GM21723 (cell line): Measurements from ENCODE around the gene PLEKHJ1.

Experiments used
- ATAC-seq: cut with Tn5 transposase; IDR thresholded peaks from one replicate; pipeline ENCODE4 v1.9.1; 2021; ENCODE audit warnings: mild to moderate bottlenecking, moderate library complexity; ENCODE audit not compliant: unreplicated experiment

The PLEKHJ1 gene

DNA sequence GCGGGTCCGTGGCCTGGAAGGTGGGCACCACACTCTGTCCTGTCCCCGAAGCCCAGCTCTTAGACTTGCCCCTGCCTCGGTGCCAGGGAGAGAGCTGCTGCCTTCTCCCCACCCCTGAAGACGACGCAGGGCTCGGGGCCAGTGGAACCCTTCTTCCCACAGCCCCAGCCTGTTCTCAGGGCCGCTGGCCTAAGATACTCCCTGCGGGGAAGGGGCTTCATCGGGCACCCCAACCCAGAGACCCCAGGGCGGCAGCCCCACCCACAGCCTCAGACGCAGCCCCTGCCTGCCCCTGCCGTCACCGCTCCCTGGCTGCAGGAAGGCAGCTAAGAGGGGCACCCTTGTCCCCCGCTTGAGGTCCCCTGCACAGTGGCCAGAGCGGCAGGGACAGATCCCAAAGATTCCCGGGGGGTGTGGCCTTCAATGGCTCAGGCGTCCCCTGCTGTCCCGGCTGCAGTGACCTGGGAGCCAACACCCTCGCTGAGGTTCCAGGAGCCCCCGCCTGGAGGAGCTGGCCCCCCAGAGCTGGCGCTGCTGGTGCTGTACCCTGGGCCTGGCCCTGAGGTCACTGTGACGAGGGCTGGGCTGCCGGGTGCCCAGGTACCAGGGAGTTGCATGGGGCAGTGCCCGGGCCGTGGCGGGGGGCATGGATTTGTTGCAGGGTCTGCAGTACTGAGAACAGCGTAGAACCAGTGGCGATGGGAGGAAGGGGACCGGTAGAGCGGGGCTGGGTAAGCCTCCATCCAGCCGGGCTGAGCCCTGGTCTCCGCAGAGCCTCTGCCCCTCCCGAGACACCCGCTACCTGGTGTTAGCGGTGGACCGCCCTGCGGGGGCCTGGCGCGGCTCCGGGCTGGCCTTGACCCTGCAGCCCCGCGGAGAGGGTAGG lies 14.0 kb upstream of the PLEKHJ1 start:
- no peak for ATAC-seq

DNA sequence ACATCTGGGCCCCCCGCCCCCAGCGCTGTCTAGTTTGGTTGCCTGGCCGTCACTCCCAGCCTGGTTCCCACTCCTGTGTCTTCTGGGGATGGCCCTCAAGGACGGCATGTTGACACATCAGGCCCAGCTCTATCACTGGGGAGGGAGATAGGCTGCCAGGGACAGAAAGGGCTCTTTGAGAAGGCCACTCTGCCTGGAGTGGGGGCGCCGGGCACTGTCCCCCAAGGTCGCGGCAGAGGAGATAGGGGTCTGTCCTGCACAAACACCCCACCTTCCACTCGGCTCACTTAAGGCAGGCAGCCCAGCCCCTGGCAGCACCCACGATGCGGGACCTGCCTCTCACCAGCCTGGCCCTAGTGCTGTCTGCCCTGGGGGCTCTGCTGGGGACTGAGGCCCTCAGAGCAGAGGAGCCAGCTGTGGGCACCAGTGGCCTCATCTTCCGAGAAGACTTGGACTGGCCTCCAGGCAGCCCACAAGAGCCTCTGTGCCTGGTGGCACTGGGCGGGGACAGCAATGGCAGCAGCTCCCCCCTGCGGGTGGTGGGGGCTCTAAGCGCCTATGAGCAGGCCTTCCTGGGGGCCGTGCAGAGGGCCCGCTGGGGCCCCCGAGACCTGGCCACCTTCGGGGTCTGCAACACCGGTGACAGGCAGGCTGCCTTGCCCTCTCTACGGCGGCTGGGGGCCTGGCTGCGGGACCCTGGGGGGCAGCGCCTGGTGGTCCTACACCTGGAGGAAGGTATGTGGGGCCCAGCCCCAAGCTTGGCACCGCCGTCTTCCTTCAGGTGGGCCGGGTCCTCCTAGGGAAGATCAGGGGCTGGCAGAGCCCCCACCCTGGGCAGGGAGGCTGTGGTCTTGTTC lies 13.1 kb upstream of the PLEKHJ1 start, which contains the start of gene AMH:
Gene AMH (plus strand): TSS at position 314 of the 857 bp plus-strand sequence. CDS start 10 bp downstream, at position 324.
- no peak for ATAC-seq

DNA sequence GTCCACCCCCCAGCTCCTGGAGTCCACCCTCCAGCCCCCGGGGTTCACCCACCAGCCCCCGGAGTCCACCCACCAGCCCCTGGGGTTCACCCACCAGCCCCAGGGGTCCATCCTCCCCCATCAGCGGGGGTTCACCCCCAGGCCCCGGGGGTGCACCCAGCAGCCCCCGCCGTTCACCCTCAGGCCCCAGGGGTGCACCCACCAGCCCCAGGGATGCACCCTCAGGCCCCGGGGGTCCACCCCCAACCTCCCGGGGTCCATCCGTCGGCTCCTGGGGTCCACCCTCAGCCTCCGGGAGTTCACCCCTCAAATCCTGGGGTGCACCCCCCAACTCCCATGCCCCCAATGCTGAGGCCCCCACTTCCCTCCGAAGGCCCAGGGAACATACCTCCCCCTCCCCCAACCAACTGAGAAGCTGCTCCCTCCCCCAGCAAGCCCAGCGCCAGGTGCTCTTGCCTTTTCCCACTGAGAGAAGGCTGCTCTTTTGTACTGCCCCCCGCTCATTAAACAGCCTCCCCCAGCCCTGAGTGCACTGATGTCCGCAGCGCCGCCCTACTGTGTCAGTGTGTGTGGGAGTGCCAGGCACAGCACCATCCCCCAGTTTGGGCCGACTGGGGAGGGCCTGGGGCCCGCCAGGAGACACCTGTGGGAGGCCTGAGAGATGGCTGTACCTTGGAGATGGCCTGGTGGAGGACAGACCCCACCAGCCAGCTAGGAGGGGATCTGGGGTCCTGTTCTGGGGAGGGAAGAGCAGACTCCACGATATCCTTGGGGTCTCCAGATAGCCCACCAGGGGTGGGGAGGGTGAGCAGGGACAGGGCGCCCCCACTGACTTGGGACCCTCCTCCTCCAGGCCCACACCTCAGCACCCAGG lies 12.2 kb upstream of the PLEKHJ1 start:
- ATAC-seq, result no peak

DNA sequence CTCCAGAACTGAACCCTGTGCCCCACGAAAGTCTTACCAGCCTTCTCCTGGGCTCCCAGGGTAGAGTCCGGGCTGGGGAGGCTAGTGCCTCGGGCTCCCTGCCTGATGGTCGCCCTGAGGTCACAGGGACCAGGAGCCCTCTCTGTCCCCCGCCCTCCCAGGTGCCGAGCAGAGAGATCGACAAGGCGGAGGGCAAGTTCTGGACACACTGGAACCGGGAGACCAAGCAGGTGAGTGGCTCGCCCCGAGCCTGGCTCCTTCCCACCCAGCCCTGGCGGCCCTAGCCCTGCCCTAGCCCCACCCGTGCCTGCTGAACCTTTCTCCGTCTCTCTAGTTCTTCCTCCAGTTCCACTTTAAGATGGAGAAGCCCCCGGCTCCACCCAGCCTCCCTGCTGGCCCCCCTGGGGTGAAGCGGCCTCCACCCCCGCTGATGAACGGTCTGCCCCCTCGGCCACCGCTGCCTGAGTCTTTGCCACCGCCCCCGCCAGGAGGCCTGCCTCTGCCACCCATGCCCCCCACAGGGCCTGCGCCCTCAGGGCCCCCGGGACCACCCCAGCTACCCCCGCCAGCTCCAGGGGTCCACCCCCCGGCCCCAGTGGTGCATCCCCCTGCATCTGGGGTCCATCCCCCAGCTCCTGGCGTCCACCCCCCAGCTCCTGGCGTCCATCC lies 11.4 kb upstream of the PLEKHJ1 start:
- ATAC-seq, result no peak

DNA sequence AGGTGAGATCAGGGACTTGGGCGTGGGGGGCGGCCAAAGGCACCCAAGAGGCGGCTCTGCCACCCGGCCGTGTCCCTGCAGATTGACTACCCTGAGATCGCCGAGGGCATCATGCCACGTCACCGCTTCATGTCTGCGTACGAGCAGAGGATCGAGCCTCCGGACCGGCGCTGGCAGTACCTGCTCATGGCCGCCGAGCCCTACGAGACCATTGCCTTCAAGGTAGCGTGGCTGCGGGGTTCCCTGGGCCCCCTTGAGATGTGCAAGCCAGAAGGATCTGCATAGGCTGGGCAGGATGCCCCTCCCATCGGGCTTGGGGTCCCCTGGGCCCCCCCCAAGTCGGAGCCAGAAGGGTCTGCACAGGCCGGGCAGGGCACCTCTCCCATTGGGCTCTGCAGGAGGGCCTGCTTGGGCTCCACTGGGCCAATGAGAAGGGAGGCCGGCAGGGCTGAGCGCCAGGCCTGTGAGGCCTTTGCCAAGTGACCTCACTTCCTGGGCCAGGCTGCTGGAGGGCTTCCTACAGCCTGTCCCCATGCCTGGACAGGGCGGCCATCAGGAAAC lies 10.8 kb upstream of the PLEKHJ1 start:
- ATAC-seq, result no peak

DNA sequence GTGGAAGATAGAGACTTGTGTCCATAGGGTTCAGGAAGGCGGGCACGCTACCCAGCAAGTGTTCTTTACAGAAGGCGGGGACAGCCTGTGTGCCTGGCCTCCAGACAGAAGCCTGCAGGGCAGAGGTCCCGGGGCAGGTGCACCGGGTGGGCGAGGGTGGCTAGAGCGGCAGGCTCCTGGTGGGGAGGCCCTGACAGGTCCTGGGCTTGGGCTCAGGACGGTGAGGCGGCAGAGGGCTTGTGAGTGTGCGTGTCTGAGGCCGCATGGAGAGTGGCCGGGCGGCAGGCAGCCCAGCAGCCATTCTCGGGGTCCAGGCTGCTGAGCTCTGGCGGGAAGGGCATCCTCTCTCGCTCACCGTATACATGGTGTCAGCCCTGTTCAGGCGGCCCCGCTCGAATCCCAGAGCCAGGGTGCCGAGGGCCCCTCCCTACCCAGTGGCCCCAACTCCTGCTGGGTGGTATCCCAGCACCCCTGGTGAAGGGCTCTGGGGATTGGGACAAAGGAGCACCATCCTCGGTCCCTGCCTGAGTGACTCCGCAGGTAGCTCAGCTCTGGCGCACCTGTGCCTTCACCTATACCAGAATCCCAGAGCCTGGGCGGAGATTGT lies 10.0 kb upstream of the PLEKHJ1 start:
- ATAC-seq, result no peak

DNA sequence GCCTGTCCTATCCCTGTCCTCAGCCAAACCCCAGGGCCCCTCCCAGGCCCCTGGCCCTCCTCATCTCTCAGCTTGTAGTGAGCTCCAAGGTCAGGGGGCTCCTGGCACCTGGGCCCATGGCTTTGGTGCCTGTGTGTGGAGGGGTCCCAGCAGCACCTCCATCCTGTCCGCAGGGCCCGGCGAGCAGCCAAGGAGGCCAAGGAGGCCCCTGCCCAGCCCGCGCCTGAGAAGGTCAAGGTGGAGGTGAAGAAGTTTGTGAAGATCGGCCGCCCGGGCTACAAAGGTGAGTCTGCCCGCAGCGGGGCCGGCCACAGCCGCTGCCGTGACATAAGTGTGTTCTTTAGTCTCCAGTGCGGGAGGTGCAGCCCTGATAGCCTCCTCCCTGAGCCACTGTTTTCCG lies 9.1 kb upstream of the PLEKHJ1 start:
- no peak for ATAC-seq

DNA sequence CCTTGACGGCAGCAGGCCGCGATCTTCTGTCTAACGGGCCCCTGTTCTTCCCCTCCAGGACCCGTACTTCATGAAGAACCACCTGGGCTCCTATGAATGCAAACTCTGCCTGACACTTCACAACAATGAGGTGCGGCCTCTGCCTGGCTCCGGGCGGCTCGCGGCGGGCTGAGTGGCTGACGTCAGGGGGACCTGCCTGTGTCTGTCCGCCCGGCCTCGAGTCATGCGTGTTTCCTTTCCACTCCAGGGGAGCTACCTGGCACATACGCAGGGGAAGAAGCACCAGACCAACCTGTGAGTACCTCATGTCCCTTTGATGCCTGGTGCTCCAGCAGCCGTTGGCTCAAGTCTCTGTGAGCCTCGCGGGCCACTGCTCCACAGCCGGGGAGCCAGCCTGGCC lies 8.4 kb upstream of the PLEKHJ1 start:
- ATAC-seq, result no peak

DNA sequence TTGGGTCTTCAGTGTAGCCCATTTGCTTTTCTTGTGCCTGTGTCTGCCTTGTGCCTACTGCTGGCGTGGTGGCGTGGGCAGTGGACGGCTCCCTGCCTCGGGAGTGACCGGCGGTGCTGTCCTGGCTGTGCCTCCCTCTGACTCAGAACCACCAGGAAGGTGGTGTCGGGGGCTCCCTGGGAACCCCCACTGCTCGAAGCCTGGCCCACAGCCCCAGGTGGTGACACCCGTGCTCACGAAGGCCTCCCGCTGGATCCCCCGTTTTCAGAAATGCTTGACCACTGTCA lies 7.9 kb upstream of the PLEKHJ1 start:
- no peak for ATAC-seq

DNA sequence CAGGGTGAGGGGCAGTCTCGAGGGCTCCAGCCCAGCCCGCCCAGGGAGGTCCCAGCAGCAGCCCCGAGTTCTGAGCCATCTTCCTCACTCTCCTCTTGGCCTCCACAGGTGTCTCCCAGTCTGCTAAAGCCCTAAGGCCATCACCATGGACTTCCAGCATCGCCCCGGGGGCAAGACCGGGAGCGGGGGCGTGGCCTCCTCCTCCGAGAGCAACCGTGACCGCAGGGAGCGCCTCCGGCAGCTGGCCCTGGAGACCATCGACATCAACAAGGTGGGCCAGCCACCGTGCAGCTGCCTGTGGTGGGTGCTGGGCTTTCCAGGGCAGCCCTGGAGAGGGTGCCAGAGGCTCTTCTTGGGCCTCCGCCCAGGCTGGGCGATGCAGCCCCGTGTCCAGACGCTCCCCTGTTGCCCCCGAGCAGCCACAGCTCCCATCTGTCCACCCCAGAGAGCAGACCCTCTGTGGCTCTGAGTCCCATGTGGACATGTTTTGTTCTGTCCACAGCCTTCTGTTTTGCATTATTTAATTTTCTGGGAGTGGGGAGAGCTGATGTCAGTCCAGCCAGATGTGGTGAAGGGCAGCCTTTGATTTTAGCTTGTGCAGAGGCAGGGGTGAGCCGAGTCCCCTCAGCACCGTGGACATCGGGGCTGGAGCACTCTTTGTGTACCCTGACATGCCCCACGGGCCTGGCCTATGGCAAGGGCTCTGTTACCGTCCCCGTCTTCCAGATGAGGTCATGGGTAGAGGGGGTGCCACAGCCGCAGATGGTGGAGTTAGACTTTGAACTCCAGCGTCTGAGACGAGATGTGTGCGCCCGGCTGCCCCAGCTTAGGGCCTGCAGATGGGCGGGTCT lies 7.4 kb upstream of the PLEKHJ1 start:
- no peak for ATAC-seq

DNA sequence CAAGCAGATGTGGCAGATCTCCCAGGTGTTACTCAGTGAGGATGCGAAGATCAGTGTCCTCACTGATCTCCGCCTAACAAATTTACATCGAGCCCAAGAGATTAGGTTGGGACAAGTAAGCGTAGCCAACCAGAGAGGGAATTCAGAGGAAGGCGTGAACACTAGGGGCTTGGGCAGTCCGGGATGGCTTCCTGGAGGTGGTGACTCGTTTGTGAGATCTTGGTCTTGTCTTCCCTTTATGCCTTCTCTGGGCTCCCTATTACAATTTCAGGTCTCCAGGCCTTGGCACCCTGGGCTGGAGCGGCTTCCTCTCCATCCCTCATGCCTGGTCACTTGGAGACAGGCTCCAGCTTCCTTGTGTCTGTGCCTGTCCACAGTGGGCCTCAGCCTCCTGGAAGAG lies 6.7 kb upstream of the PLEKHJ1 start:
- no peak for ATAC-seq

DNA sequence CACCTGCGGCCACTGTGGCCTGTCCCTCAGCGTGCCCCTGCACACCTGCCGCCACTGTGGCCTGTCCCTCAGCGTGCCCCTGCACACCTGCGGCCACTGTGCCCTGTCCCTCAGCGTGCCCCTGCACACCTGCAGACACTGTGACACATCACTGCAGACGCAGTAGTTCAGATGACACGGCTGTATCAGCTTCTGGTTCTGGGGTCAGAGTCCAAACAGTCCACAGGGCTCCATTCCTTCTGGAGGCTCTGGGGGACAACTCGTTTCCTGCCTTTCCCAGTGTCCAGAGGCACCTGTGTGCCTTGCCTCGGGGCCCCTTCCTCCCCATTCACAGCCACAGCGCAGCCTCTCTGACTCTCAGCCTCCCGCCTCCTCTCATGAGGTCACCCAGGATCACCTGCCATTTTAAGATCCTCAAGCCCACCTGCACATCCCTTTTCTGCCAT lies 6.0 kb upstream of the PLEKHJ1 start:
- ATAC-seq, result no peak

DNA sequence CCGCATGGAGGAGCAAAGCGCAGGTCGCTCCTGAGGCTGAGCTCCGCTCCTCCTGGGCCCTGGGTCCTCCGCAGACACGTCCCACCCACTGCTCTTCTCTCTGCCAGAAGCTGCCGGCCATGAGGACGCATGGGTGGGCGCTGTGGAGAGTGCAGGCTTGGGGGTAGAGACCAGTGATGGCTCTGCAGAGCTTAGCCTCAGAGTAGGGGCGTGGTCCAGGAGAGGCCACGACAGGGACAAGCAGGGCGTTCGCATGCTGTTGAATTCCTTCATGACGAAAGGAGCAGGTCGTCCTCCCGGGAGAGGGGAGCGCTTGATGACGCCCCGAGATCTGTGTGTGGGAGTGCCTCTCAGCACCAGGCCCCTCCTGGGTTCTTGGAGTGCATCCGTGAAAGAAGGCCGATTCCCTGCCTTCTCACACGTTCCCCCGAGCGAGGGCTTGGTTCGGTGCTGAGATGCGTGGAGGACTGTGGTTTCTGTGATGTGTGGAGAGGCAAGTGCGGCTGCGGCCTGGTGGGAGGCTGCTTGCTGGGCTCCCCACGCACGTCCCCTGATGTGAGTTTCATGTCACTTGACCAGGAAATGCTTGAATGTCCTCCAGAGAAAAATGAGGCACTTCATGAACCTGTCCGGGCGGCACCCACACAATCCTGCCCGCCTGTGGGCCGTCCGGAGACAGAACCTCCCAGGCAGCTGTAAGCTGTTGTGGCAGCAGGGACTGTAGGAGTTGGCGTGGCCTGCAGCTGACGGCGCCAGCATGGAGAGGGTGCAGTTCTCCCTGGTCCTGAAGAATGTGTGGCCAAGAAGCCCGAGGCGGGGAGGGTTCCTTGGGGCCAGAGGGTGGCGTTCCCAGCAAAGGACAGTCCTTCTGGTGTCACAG lies 5.0 kb upstream of the PLEKHJ1 start:
- ATAC-seq, result no peak

DNA sequence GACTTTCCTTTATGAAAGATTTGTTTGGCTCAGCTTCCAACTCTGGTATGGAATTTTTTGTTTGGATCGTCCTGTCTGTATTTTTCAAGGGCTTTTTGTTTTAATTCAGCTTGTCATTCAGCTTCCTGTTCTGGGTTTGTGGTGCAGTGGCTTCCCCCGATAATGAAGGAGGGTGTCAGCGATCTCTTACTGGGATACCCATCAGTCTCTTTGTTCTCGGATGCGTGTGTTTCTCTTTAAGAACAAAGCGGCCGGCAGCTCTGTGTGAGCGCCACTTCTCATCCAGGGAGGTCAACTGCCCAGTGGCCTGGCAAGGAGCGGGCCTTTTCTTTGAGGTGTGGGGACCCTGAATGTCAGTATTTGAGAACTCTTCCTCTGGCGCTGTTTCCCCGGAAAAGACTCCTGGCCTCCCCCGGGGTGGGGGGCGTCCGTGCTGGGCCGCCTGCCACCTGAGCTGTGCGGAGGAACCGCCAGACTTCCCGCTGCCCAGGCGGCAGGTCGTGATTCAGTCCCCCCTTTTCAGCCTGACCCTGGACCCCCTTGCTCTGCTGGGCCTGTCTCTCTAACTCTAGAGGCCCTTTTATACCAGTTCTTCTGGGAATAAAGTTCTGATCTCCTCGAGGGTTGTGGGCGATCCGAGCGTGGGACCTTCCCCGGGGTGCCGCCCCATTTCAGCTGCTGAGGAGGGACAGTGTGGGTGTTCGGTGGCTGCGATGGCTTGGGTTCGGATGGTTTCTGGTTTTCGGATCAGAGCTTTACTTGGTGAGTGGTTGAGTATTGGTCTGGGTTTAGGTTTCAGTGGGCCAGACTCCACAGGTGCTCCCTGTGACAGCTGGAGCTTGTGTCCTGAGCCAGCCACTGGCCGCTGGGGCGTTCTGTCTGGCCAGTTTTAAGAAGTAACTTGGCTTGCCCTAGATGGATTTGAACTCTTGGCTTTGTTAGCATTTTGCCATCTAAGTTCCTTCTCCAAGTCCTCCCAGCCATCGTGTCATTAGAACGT lies 3.9 kb upstream of the PLEKHJ1 start:
- no peak for ATAC-seq

DNA sequence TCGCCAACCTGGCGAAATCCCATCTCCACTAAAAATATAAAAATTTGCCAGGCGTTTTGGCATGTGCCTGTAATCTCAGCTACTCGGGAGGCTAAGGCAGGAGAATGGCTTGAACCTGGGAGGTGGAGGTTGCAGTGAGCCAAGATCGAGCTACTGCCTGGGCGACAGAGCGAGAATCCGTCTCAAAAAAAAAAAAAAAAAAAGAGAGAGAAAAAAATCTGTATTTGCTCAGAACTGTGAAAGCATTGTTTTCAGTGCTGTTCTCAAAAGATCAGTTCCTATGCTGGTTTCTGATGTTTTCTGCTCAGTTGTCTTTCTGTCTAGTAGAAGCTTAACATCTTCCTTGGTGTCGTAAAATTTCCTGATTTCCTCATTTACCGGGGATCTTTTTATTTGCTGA lies 3.0 kb upstream of the PLEKHJ1 start:
- ATAC-seq, result no peak

DNA sequence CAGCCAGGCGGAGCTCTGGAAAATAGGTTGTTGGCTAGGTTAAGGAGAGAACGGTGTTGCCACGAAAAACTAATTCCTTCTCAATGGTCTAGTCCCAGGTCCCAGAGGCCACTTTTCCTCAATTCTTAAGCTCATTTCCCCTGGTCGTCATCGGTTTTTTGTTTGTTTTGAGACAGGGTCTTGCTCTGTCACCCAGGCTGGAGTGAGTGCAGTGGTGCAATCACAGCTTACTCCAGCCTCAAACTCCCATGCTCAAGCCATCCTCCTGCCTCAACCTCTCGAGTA lies 1.7 kb upstream of the PLEKHJ1 start:
- no peak for ATAC-seq
